NCI-H2196 treated with DMSO at 0.1 percent for 48 hours (cell line): Measurements from ENCODE around the gene APOM.
A peak's percentile ranks its signal among the peaks of the same experiment; 100 is the strongest.

Experiments used
- DNase-seq: peaks from one replicate; lab custom pipeline; 2025; ENCODE audit not compliant: unreplicated experiment; lab: John Stamatoyannopoulos, UW

APOM gene

DNA sequence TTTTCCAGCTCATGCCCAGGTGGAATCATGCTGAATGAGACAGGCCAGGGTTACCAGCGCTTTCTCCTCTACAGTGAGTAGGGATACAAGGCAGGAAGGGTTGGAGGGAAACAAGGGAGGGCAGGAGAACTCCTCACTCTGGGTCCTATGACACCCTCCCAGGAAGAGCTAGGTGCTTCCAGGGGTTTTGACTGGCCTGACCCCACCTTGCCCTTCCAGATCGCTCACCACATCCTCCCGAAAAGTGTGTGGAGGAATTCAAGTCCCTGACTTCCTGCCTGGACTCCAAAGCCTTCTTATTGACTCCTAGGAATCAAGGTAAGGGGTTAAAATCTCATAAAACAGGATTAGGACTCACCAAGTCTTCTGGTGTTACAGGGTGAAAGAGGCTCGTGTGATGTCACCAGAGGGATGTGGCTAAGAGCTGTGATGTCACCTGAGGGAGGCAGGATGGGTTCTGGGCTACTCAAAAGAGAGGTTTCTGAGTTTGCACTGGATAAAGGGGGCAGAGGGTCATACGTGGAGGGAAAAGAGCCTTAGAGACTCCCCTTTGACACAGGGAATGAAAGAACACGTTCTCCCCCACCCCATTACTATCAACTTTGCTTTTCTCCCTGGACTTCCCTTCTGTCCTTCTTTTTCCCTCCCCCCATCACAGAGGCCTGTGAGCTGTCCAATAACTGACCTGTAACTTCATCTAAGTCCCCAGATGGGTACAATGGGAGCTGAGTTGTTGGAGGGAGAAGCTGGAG, 1.9 kb downstream of the APOM start:
- no peak for DNase-seq

DNA sequence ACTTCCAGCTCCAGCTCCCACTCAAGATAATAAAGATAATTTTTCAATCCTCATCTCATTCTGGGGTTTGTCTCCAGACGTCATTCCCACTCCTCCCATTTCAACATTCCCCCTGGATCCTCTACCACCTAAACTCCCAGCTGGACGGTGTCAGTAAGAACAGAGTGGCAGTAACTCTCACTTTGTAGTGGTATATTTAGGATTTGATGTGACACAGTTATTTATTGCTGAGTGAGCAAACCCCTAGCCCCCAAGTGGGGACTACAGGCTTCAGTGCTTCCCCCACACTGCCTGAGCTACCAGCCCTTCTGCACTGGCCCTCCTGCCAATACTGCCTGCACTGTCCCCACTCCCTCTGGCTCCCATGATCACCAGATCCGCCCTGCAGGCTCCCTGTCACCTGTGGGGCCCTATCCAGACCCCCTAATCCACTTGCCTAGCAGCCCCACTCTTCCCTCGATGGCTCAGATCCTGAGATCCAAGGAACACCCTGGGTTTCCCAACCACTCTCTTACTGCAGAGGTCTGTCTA, 2.5 kb downstream of the APOM start:
- DNase-seq, result no peak

DNA sequence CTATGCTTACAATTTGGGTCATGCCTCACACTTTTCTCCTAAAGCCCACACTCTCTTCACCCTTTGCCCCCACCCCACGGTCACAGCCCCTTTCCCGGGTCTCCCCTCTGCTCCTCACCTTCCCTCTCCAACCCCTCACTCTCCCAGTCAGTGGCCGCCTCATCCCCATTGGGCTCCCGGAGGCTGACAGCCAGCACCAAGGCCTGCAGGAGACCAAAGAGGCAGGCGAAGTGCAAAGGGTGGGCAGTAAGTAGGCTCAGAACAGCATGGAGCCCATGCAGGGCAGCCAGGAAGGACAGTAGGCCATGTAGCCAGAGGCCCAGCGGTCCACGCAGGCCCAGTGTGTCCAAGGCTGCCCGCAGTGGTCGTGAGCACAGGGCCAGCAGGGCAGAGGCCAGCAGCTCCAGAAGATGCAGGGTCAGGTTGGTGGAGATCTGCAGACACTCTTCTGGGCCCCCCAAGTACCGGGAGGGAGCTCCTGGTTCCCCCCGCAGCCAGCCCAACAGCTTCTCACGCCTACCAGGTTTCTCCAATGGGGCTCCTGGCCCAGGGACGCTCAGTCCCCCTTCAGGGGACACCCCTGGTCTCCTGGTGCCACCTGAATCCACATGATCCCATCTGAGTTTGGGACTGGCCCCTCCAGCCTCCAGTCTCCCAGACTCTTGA, 3.4 kb downstream of the APOM start:
- no peak for DNase-seq

DNA sequence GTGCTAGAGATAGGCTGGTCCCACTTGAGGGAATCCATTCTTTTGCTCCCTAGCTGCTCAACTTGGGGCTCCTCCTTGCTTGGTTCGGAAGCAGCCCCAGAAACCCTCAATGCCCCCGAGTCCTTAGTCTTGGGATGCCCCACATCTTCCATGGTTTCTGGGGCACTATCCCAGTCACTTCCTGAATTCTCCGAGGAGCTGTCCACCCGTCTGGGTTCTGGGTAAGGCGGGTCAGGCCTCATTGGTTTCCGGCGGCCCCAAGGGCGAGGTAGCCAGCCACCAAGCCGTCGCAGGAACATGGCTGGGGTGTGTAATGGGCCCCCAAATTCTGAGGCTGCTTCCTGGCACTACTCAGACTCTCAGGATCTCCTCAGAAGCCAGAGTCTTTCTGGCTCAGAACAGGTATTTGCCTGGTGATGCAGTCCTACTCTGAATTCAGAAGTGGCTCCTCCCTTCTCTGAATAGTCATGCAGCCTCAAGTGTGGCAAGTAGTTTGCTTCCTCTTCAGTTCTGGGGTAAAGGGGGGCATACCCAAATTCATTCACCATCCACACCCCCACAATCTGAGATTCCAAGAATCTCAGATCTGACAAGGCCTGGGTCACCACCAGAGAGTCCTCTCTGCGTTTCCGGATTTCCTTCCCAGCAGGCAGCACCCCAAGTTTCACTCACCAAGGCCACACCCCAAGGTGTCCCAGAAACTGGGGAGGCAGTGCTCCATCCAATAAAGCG, 4.1 kb downstream of the APOM start:
- DNase-seq, result no peak

DNA sequence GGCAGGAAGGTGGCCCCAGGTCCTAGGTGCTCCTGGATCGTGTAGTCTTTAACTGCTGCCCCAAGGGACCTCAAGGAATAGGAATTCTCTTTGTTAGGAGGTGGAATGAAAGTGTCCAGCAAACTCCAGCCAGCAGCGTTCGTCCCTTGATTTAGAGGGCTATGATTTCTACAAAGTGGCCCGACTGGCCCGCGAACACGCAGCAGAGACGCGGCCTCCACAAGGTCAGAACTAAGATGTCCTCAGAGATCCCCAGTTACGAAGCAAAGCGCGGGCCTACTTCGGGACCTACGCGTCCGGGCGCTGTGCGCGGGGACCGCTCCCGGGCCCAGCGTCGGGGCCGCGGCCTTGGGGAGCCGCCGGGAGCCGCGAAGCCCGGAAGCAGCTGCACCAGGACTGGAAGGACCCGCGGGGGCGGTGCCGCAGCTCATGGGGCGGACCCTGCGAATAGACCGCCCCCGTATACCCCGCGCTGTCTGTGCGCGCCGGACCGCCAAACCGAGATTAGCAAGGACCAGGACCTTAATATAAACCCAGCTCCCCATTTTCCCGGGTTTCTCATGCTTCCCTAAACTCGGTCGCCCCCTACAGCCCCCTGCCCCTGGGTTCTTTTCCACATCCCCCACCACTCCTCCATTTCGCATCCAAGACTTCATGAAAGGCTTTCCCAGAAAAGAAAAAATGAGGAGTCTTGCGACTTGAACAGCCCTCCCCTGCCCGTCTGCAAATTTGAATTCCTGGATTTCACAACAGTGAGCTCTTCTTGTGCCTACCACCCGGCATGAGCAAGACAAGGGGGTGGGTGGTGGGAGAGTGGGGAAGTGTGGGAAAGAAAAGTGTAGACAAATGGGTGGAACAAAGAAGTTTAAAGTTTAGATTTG, 4.9 kb downstream of the APOM start, which contains the start of gene C6orf47:
TSS of gene C6orf47 (minus strand) at position 398 of the 881 bp plus-strand sequence. CDS start 831 bp downstream, outside the sequence.
- DNase-seq, result peak; percentile 51

DNA sequence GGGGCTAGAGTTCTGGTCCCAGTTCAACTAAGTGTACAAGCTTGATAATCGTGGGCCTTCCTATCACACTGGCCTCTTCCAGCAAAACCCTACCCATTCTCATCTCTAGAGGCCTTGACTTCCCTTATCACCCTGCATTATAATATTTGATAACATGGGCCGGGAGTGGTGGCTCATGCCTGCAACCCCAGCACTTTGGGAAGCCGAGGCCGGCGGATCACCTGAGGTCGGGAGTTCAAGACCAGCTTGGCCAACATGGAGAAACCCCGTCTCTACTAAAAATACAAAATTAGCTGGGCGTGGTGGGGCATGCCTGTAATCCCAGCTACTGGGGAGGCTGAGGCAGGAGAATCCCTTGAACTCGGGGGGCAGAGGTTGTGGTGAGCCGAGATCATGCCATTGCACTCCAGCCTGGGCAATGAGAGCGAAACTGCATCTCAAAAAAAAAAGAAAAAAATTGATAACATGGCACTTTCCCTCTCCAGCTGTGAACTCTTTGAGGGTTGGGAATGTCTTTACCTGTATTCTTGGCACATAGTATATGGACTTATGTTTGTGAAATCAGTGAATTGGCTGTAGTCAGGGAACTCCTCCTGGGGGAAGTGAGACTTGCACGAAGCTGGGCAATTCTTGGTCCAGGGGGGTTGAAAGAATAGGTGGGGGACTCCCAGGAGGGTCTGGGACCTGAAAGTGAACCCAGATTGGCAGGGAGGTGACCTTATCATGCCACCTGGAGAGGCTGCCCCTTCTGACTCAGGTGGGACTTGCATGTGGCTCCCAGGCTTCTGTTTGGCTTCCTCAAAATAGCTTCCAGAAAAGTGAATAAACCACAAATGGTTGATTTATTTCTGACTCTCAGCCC, 5.8 kb downstream of the APOM start:
- no peak for DNase-seq

DNA sequence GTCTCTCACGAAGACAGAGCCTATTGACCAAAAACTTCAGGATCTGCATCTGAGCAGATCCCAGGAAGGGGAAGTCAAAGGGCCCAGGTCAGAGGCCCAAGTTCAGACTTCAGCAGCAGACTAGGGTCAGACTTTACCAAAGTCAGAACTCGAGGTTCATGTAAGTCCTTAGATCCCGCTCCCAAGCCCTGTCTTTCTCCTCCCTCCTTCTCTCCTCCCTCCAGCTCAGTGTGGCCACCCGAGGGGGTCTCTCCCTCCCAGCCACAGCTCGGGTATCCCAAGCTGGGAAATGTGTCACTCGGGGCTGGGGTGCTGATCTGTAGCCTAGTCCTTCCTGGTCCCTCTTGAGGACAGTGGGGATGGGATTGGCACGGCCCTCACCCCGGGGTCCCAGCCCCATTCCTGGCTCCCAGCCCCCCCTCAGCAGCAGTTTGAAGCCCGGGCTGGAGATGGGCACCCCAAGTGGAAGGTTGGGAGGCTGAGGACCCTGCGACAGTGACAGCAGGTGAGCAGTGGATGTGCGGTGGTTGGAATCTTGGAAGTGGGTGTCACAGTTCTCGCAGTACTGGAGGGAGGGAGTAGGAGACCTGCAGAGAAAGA, 6.5 kb downstream of the APOM start:
- DNase-seq, result no peak

DNA sequence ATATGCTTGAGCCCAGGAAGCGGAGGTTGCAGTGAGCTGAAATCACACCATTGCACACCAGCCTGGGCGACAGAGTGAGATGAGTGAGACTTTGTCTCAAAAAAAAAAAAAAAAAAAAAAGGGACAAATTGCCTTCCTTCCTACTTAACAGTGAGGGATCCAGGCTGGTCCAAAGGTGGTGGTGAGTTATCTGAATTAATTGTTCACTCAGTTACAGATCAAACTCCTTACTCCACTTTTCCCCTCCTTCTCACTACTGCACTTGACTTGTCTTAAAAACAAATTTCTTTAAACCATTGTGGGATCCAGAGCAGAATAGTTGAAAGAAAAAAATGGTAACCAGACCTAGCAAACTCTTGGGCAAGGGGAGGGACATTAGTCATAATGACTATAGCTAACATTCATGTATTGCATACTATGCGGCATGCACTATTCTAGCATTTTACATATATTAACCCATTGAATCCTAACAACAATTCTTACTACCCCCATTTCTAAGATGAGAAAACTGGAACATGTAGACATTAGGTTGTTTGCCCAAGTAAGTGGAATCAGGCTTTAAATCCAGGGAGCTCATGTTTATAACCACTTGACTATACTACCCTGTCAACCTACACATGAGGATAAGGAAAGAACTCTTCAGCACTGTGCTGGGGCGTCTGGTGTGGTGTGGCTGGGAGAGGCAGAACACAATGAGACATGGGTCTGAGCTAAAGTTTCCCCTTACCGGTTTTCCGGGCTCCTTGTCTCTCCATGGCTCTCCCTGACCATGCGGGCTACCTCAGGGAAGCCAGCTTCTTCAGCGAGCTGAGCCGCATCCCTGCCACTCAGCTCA, 7.6 kb downstream of the APOM start:
- DNase-seq, result no peak

DNA sequence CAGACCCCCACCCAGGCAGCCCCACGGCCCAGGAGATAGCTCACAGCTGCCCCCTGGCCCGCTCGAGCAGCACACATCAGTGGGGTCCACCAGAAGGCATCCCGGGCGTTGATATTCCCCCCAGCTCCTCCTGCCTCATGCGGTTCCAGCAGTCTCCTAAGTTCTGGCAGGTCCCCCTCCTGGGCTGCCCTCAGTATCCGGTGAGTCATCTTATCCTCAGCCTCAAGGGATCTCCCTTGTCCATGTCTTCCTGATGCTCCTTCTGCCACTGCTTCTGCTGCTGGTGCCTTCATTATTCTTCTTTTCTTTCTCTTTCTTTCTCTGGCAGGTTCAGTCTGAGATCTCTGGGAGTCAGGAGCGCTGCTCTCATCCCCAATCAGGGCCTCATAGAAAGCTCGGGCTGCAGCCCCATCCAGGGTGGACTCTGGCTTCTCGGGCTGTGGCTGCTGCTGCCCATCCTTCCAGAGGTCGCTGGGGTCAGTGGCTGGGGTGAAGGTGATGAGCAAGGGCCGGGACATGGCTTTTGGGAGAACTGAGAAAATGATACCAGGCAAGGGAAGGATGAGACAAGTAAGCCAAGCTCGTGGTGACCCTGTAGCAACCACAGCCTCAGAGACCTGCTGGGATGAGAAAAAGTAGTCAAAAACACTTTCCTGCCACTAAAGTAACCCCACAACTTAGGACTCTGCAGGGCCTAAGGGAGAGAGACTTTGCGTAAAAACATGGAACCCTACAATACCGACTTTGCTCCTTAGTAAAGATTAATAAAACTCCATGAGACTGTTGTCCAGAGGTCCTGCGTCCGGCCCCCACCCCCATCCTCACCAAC, 8.5 kb downstream of the APOM start:
- no peak for DNase-seq

DNA sequence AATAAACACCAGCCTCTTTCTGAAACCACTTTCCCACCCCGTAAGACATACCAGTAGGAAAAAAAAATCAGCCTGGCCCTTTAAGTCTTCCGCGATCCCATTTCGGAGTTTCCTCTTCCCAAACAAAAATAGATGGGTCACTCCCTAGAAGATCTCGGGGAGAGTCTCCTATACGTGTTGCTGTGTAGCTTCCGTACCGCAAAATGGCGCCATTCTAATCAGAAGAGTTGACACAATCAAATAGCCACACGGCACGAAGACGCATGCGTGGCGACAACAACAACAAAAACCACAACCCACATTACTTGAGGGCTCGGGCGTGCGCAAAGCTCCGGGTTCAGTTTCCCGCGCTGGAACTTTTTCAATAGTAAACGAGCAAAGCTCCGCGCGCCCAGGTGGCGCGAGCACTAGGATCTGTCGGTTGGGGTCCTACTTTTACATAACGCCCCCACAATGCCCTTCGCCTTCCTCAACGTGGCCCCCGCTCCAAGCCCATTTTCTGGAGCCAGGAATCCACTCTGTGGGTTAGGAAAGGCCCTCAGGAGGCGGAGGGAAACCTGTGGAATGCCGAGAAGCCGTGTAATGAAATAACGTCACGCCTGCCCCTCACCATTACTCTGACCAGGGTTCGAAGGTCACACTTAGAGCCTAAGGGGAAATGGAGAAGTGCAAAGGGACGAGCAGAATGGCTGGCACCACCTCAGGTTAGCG, 9.3 kb downstream of the APOM start, which contains the start of gene GPANK1:
TSS of gene GPANK1 (minus strand) at position 208 of the 711 bp plus-strand sequence. CDS start 519 bp downstream, outside the sequence.
- peak; percentile 89 for DNase-seq

DNA sequence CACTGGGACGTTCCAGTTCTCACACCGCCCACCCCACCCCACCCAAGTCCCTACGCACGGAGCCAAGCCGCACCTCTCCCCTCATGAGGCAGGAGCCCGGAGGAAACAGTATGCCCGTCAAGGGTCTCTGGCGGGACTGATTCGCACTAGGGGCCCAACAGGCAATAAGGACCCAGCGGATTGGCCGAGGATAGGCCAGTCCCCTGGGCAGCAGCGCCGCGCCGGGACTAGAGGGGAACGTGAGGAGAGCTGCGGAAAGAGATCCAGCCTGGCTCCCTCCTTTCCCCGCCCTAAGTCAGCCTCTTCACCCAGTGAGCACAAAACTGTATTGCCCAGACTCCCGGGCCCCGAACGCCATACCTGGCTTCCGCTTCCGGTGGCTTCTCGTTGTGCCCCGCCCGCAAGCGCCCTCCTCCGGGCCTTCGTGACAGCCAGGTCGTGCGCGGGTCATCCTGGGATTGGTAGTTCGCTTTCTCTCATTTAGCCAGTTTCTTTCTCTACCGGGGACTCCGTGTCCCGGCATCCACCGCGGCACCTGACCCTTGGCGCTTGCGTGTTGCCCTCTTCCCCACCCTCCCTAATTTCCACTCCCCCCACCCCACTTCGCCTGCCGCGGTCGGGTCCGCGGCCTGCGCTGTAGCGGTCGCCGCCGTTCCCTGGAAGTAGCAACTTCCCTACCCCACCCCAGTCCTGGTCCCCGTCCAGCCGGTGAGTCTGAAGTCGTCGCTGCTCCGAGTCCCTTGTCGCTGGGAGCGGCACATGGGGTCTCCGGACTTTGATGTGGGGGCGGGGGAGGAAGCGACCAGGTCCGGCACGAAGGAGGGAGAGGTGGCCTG, 10.0 kb downstream of the APOM start, which contains the start of gene CSNK2B:
TSS of gene CSNK2B (plus strand) at position 580 of the 836 bp plus-strand sequence. CDS start 752 bp downstream, outside the sequence.
- peak; percentile 97 for DNase-seq

DNA sequence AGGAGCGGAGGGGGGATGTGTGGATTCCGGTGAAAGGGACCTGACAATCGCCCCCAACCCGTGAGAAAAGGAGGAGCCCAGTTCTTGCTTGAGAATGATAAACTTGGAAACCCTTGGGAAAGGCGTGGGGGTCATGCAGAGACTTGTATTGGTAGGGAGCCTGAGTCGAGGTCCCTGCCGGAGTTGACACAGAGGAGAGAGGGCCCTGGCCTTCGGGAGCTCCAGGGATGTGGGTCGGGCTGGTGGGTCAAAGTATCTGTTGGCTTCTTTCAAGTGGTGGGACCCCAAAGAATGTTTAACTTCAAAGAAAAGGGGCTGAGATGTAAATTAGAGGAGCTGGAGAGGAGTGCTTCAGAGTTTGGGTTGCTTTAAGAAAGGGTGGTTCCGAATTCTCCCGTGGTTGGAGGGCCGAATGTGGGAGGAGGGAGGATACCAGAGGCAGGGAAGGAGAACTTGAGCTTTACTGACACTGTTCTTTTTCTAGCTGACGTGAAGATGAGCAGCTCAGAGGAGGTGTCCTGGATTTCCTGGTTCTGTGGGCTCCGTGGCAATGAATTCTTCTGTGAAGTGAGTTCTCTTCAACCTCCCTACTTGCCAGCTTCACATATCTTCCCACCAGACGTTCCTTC, 10.8 kb downstream of the APOM start:
- no peak for DNase-seq

DNA sequence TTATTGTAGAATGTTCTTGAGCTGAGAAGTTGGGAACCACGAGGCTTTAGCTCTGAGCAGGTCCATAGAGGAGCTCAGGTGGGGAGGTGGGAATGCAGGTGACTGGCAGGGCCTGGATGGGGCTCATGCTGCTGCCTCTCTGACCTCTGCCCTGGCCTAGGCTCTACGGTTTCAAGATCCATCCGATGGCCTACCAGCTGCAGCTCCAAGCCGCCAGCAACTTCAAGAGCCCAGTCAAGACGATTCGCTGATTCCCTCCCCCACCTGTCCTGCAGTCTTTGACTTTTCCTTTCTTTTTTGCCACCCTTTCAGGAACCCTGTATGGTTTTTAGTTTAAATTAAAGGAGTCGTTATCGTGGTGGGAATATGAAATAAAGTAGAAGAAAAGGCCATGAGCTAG, 14.0 kb downstream of the APOM start, which contains the start of gene LY6G5B:
TSS of gene LY6G5B (plus strand) at position 301 of the 400 bp plus-strand sequence. CDS start 975 bp downstream, outside the sequence.
- no peak for DNase-seq

DNA sequence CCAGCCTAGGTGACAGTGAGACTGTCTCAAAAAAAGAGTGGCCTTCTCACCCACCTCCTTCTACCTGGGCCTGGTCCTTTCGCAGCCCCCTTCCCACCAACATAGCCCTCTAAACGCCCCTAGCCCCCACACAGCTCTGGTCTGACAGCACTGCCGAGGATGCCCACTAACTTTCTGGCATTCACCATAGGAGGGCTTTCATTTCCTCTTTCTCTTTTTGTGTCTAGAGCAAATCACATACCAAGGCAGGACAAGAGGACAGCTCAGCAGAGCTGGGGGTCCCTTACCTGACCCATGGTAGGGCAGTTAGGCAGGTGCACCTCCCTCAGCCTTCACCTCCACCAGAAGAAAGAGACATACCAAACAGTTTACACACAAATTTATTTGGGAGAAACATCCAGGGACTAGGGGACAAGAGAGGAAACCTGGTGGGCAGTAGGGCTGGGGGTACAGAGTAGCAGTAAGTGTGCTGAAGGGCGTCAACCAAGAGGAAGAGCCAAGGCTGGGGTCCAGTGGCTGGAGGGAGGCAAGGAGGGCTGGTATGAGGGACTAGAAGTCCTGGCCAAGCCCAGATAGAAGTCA, 20.7 kb downstream of the APOM start:
- no peak for DNase-seq

DNA sequence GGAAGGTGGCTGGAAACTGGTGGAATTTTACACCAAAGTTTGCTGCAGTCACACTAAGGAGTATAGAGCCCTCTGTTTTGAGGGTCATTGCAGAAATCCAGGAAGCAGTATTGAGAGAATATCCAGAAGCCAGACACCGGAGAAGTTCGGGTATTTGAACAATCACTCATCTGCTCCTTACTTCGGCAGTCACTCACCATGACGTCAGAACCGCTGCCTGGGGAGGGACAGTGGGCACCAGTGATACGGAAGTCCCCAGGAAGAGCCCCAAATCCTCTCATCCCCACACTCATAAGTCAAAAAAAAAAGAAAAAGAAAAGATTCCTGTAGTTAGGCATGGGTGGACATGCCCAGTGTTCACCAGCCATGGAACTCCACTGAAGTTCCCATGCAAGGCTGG, 21.2 kb downstream of the APOM start:
- DNase-seq, result no peak
